HUES6 (cell line): Measurements from ENCODE around the gene TCFL5.
A peak's percentile ranks its signal among the peaks of the same experiment; 100 is the strongest.

ENCODE experiments used
- H3K27ac ChIP-seq: 2 replicates; pipeline ENCODE4 v1.7.0; 2013; ENCODE audit warnings: low read depth, mild to moderate bottlenecking, low read length, inconsistent platforms
- H3K27me3 ChIP-seq: 2 replicates; pipeline ENCODE4 v1.6.1; 2013; ENCODE audit warnings: low read length; ENCODE audit not compliant: control insufficient read depth, insufficient read depth
- H3K36me3 ChIP-seq: 2 replicates; pipeline ENCODE4 v1.6.1; 2013; ENCODE audit warnings: low read length; ENCODE audit not compliant: control insufficient read depth, insufficient read depth
- H3K4me1 ChIP-seq: 2 replicates; pipeline ENCODE4 v1.6.1; 2013; ENCODE audit warnings: low read length; ENCODE audit not compliant: control insufficient read depth, insufficient read depth
- H3K4me3 ChIP-seq: 2 replicates; pipeline ENCODE4 v1.5.1; 2013; ENCODE audit warnings: low read depth, low read length
- H3K9ac ChIP-seq: one replicate; pipeline ENCODE4 v1.6.1; 2013; ENCODE audit warnings: mild to moderate bottlenecking, low read length
- H3K9me3 ChIP-seq: 2 replicates; pipeline ENCODE4 v1.6.1; 2013; ENCODE audit warnings: low read depth, low read length; ENCODE audit not compliant: control insufficient read depth, insufficient read depth

Gene TCFL5

GRCh38 chr20:62802026-62802712, 59.5 kb downstream of the TCFL5 start:
- no peak overlapping the region for H3K27ac ChIP-seq
- no peaks in the 10 kb centered on the region for H3K9me3 ChIP-seq
- no peak overlapping the region for H3K4me3 ChIP-seq
- H3K4me1 ChIP-seq, result peaks cover 9% of the 10 kb centered on the region
- no peaks in the 10 kb centered on the region for H3K27me3 ChIP-seq
- no peak overlapping the region for H3K9ac ChIP-seq
- peaks cover 34% of the 10 kb centered on the region for H3K36me3 ChIP-seq

GRCh38 chr20:62801284-62802010, 60.2 kb downstream of the TCFL5 start:
- peaks cover 34% of the 10 kb centered on the region for H3K36me3 ChIP-seq

GRCh38 chr20:62800314-62801259, 61.0 kb downstream of the TCFL5 start:
- Histone ChIP-seq H3K4me1 (peaks cover 1% of the 10 kb centered on the region), H3K9ac (no peak overlapping the region), H3K9me3 (no peaks in the 10 kb centered on the region), H3K4me3 (no peak overlapping the region), H3K36me3 (peaks cover 34% of the 10 kb centered on the region), H3K27me3 (0 out of 2 replicates have a peak, but pooled peaks cover under 1% of the 10 kb centered on the region), H3K27ac (no peak overlapping the region)

More at GRCh38 chr20:62801284-62802010, 60.2 kb downstream of the TCFL5 start:
- Histone ChIP-seq H3K27me3 (no peaks in the 10 kb centered on the region), H3K4me1 (peaks cover 9% of the 10 kb centered on the region), H3K4me3 (no peak overlapping the region), H3K27ac (no peak overlapping the region), H3K9me3 (no peaks in the 10 kb centered on the region), H3K9ac (no peak overlapping the region)

GRCh38 chr20:62799873-62800272, 61.7 kb downstream of the TCFL5 start:
- no peaks in the 10 kb centered on the region for H3K9me3 ChIP-seq
- no peak overlapping the region for H3K9ac ChIP-seq
- no peak overlapping the region for H3K4me3 ChIP-seq
- no peaks in the 10 kb centered on the region; the same call in 1 of the 2 replicates for H3K4me1 ChIP-seq
- H3K36me3 ChIP-seq, result peaks cover 34% of the 10 kb centered on the region
- no peak overlapping the region for H3K27ac ChIP-seq
- peaks cover 3% of the 10 kb centered on the region; the same call in 1 of the 2 replicates for H3K27me3 ChIP-seq

GRCh38 chr20:62799459-62799858, 62.2 kb downstream of the TCFL5 start:
- Histone ChIP-seq H3K9ac (no peak overlapping the region), H3K4me3 (no peak overlapping the region), H3K36me3 (peaks cover 34% of the 10 kb centered on the region), H3K4me1 (peaks cover 2% of the 10 kb centered on the region; the same call in 1 of the 2 replicates), H3K9me3 (no peaks in the 10 kb centered on the region), H3K27ac (no peak overlapping the region), H3K27me3 (peaks cover 3% of the 10 kb centered on the region; the same call in 1 of the 2 replicates)

- Histone ChIP-seq H3K36me3 (peaks cover 34% of the 10 kb centered on the region), H3K4me1 (peaks cover 3% of the 10 kb centered on the region), H3K27me3 (peaks cover 3% of the 10 kb centered on the region; the same call in 1 of the 2 replicates), H3K9me3 (no peaks in the 10 kb centered on the region), H3K27ac (no peak overlapping the region), H3K9ac (no peak overlapping the region), H3K4me3 (no peak overlapping the region)
These were observed 62.6 kb downstream of the TCFL5 start for GRCh38 chr20:62799036-62799435.

GRCh38 chr20:62797671-62798532, 63.7 kb downstream of the TCFL5 start:
- Histone ChIP-seq H3K9me3 (no peaks in the 10 kb centered on the region), H3K27ac (no peak overlapping the region), H3K9ac (no peak overlapping the region), H3K4me1 (peaks cover 8% of the 10 kb centered on the region), H3K36me3 (peaks cover 34% of the 10 kb centered on the region), H3K4me3 (no peak overlapping the region), H3K27me3 (peaks cover 3% of the 10 kb centered on the region; the same call in 1 of the 2 replicates)

- peak overlapping the region; percentile 80 for H3K4me3 ChIP-seq
- H3K36me3 ChIP-seq, result peaks cover 34% of the 10 kb centered on the region
- H3K9me3 ChIP-seq, result no peaks in the 10 kb centered on the region
- peaks cover 3% of the 10 kb centered on the region; the same call in 1 of the 2 replicates for H3K27me3 ChIP-seq
- no peak overlapping the region for H3K9ac ChIP-seq
- H3K27ac ChIP-seq, result no peak overlapping the region
- peaks cover 8% of the 10 kb centered on the region for H3K4me1 ChIP-seq
These were observed 64.7 kb downstream of the TCFL5 start for GRCh38 chr20:62796699-62797491.

- H3K9ac ChIP-seq, result peak overlapping the region; percentile 76
- H3K36me3 ChIP-seq, result peaks cover 26% of the 10 kb centered on the region
- peak overlapping the region; percentile 11; the same call in 1 of the 2 replicates for H3K27ac ChIP-seq
- peaks cover 8% of the 10 kb centered on the region for H3K4me1 ChIP-seq
- no peaks in the 10 kb centered on the region for H3K9me3 ChIP-seq
- peak overlapping the region; percentile 80 for H3K4me3 ChIP-seq
- H3K27me3 ChIP-seq, result peaks cover 5% of the 10 kb centered on the region
These were observed 66.4 kb downstream of the TCFL5 start for GRCh38 chr20:62795023-62795761.
